HS-27A (cell line): Measurements from ENCODE around the gene TMEM38A.
A peak's percentile ranks its signal among the peaks of the same experiment; 100 is the strongest.
"Not testable (repeated sequence)": the region's sequence is repeated elsewhere in the genome, so short reads cannot be mapped to it uniquely, and the experiment has no call there.

Experiments used
- DNase-seq: peaks from one replicate; pipeline ENCODE4 v3.0.0-alpha.2; 2012; ENCODE audit warnings: low read depth, missing footprints

The TMEM38A gene

GRCh38 chr19:16637535-16637934 lies 23.4 kb upstream of the TMEM38A start:
- DNase-seq = no peak

DNA sequence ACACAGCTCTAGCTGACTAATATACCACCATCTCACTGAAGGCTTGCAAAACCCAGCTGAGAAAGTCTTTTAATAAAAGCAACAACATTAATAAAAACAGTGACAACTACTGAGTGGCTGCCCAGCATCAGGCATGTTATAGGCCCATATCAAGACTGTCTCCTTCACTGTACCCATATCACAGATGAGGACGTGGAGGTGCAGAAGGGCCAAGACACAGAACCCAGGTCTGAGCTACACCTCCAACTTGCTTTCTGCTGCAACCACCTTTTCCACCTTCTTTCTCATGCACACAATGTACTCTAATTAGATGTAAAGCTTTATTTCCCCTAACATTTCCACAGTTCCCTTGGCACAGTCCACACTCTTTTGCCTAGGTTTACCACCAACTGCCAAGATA lies 22.3 kb upstream of the TMEM38A start:
- no peak for DNase-seq

- DNase-seq = no peak
These were observed 20.0 kb upstream of the TMEM38A start for GRCh38 chr19:16640951-16641350.

DNA sequence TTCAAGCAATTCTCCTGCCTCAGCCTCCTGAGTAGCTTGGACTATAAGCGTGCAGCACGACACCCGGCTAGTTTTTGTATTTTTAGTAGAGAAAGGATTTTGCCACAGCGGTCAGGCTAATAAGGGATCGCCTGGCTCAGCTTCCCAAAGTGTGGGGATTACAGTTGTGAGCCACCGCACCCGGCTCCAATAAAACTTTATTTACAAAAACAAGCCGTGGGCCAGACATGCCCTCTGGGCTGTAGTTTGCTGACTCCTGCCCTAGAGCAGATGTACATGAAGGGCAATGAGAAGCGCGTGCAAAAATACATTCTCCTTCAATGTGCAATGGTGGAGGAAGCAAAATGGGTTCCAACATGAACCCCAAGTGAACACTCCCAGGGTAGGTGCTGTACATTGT lies 19.2 kb upstream of the TMEM38A start:
- DNase-seq = no peak

- no peak for DNase-seq
These were observed 15.8 kb upstream of the TMEM38A start for GRCh38 chr19:16645140-16645539.

DNA sequence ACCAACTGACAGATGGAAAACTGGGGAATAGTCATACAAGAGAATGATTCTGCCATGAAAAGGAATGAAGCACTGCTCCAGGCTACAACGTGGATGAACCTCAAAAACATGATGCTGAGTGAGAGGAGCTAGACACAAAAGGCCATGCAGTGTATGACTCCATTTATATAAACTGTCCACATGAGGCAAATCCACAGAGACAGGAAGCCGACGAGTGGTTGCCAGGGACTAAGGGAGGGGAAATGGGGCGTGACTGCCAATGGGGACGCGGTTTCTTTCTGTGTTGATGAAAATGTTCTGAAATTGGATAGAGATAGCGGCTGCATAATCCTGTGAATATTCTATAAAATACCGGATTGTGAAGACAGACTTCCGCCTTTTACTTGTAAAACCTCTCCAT lies 11.2 kb upstream of the TMEM38A start:
- no peak for DNase-seq

DNA sequence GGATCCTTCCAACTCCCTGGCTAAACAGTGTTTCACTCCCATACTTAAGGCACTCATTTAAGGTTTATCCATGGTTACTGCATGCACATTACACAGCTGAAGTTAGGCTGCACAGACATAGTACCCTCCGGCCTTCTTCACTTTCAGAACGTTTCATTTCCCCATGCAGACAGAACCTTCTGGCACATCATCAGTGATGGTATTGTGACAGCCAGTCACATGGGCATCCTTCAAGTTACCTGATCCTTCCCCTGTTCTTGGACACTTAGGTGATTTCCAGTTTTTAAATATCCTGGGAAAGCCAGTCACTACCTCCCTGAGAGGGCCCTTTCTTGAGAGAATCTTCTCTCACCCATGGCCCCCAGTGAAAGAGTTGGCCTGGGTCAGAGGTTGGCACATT lies 10.1 kb upstream of the TMEM38A start:
- no peak for DNase-seq

GRCh38 chr19:16651421-16652188 lies 9.3 kb upstream of the TMEM38A start:
- DNase-seq = not testable (repeated sequence)

DNA sequence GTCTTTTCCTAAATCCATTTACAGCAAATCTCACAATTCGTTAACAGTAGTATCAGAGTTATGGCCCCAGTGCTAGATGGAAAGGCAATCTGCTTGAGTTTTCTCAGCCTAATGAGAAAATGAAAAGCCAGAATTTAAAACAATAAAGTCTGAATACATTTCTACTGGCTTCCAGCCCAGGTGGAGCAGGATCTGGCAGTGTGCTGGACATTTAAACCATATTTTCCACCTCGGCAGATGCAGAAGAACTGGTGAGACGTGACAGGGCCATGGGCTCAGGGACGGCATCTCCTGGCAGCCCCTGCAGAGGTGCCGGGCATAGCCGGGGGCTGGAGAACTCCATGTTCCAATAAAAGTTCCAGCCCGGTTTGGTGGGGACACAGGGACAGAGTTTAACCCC lies 8.1 kb upstream of the TMEM38A start:
- no peak for DNase-seq

- no peak for DNase-seq
These were observed 6.8 kb upstream of the TMEM38A start for GRCh38 chr19:16654140-16654539.

DNA sequence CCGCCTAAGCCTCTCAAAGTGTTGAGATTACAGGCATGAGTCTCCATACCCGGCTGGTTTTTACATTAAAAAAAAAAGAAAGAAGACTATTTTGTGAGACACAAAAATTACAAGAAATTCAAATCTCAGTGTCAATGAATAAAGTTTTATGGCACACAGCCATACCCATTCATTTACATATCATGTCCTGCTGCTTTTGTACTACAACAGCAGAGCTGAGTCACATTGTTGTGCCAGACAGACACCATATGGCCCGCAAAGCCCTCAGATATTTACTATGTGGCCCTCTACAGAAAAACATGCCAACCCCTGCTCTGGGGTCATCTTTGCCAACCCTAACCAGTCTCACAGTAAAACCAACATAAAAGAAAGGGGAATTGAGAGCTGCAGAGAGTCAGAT lies 6.3 kb upstream of the TMEM38A start:
- no peak for DNase-seq

DNA sequence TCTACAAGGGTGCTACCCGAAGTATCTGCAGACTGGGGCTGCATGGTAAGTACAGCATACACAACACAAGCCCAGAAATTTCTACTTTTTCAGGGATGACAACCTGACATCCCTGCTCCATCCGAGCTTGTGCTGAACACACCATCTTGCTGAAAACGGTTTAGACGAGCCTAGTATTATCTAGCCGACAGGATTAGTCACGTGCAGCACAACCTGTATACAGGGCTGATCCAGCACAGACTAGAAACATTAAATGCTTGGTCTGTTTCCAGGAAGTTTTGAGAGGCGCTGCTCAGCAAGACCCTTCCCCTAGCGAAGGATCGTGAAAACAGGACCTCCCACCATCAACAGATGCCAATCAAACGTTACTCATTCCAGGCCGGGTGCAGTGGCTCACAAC lies 5.2 kb upstream of the TMEM38A start:
- DNase-seq = no peak

GRCh38 chr19:16657384-16657783 lies 3.6 kb upstream of the TMEM38A start:
- DNase-seq = no peak

- no peak for DNase-seq
These were observed 1.5 kb upstream of the TMEM38A start for GRCh38 chr19:16659464-16659831.

DNA sequence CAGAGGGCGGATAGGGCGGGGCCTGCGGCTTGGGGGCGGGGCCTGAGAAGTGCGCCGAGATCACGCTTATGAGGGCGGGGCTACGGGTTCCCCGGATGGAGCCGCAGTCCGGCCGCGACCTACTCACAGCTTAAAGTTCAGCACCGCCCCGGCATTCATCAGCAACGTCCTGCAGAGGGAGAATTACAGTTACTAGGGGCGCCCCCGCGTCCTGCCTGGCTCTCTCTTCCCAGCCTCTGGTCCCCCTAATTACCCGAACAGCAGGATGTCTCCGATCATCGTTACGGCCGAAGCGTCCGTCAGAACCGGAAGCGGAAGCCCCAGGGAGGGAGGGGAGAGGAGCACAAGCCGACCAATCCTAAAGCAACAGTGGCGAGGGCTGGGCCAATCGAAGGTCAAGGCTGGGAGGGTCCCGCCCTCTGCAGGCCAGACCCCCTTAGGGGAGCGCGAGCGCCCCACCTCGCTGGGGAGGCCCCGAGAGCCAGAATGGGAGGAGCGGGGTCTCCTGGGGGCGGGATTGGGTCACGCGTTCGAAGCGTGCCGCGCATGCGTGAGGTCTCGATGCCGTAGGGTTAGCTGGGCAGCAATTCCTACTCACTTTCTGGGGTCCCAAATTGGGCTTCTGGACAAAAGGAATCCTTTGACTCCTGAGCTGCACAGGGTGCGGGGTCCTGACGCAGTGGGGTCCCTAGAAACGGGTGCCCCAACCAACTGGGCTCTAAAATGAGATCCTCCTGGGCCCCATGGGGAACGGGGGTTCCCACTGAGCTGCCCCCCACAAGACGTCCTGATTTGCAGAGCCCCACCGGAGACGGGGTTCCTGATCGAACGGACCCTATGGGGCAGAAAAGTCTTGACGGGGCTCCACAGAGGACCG lies 869 bp upstream of the TMEM38A start, which contains the start of gene SMIM7:
SMIM7 (minus strand) TSS at position 313 of the 877 bp plus-strand sequence; CDS start at position 279, 34 bp downstream.
- peak; percentile 97 for DNase-seq

DNA sequence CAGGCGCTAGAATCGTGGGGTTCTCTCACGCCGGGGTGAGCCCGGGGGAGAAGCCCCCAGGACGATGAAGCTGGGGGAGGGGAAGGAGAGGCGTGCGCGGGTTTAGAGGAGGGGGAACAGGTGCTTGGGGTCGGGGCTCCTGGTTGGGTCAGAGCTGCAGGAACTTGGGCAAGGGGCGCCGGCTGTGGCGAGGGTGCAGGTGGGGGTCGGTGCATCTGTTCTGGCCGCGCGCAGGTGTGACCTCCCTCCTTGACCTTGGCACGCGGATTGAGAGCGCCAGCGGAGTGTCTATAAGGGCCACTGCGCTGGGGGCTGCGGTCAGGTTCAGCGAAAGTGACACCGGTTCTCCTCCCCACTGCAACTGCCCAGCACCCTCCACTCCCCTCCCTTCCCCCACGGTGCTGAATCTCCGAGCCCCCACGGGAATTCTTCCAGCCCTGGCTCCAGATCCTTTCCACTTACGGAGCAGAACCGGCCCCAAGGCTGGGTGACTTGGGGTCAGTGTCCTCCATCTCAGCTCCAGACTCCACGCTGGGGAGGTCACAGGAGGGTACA lies 618 bp downstream of the TMEM38A start:
- no peak for DNase-seq

- DNase-seq = no peak
These were observed 7.2 kb downstream of the TMEM38A start for GRCh38 chr19:16668176-16668575.

- not testable (repeated sequence) for DNase-seq
These were observed 7.8 kb downstream of the TMEM38A start for GRCh38 chr19:16668702-16669101.

GRCh38 chr19:16670291-16670690 lies 9.4 kb downstream of the TMEM38A start:
- DNase-seq = no peak

DNA sequence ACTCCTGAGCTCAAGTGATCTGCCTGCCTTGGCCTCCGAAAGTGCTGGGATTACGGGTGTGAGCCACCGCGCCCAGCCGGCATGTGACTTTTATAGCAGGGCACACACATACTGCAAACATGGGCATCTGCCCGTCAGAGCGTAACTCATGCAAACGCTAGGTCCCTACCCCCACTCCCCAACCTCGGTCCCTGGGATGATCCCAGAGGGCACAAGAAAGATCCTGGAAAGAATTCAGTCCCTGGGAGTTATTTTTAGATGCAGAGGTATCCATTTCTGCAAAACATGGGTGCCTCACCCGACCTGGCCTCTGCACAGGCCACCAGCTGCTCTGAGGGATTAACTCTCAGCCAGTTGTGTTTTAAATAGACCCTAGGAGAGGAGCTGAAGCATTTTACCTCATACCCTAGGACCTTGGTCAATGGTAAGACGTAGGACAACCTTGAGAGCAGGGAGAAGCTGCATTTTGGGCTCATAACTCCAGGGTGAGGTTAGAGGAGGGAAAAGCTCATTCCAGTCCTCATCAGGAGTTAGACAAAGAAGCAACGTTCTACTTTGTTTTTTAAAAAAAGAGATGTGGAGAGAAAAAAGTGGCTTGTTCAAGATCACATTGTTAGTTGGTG lies 10.8 kb downstream of the TMEM38A start:
- no peak for DNase-seq

GRCh38 chr19:16673231-16673630 lies 12.3 kb downstream of the TMEM38A start:
- DNase-seq = no peak

GRCh38 chr19:16673839-16674238 lies 12.9 kb downstream of the TMEM38A start:
- not testable (repeated sequence) for DNase-seq
